K562 treated with DMSO at 1 percent for 48 hours (cell line): ENCODE data around the gene PRR3. TPM values are rescaled to one million over a fixed set of nuclear protein-coding genes. Genes with fewer than 3 reads are reported as not detected.

ENCODE experiments used
- total RNA-seq: library from RNA; unstranded; fragments of 300-600 nt; gene quantifications from 2 replicates; pipeline ENCODE4 v1.2.3, GENCODE V29; 2022; ENCODE audit warnings: low replicate concordance; ENCODE audit errors: extremely low read depth

PRR3 gene
- total RNA-seq, result not detected in 2 replicates

GRCh38 chr6:30556906-30557682, at the start of gene PRR3:
PRR3 (plus strand) TSS chr6:30557295; CDS start chr6:30557345, 50 bp downstream.

GRCh38 chr6:30556066-30556905, 809 bp upstream of the PRR3 start, which contains the start of gene GNL1:
GNL1 (minus strand) TSS chr6:30556489; CDS start chr6:30556203, 286 bp downstream.

GRCh38 chr6:30571075-30571761, 14.1 kb downstream of the PRR3 start, which contains the start of gene ABCF1:
ABCF1 (plus strand) TSS chr6:30571442; CDS start chr6:30571488, 46 bp downstream.

Other genes starting within 250 kb of the PRR3 start
- not detected in 2 replicates for gene TRIM39, start 230.4 kb upstream of the PRR3 start, total RNA-seq
- not detected in 2 replicates for gene RPP21, start 212.1 kb upstream of the PRR3 start, total RNA-seq
- not detected in 2 replicates for gene HLA-E, start 67.8 kb upstream of the PRR3 start, total RNA-seq
- gene GNL1, start 806 bp upstream of the PRR3 start, total RNA-seq, result not detected in 2 replicates
- gene ABCF1, start 14.1 kb downstream of the PRR3 start, total RNA-seq, result not detected in 2 replicates
- gene PPP1R10, start 59.9 kb downstream of the PRR3 start, total RNA-seq, result not detected in 2 replicates
- gene MRPS18B, start 60.5 kb downstream of the PRR3 start, total RNA-seq, result not detected in 2 replicates
- gene ATAT1, start 69.6 kb downstream of the PRR3 start, total RNA-seq, result not detected in 2 replicates
- not detected in 2 replicates for gene C6orf136, start 89.8 kb downstream of the PRR3 start, total RNA-seq
- gene DHX16, start 115.7 kb downstream of the PRR3 start, total RNA-seq, result not detected in 2 replicates
- not detected in 2 replicates for gene PPP1R18, start 129.3 kb downstream of the PRR3 start, total RNA-seq
- not detected in 2 replicates for gene NRM, start 133.7 kb downstream of the PRR3 start, total RNA-seq
- 246 TPM in 1 of 2 replicates, not detected in the other for gene MDC1, start 160.0 kb downstream of the PRR3 start, total RNA-seq
- 976 and 1,473 TPM in 2 replicates for gene TUBB, start 163.1 kb downstream of the PRR3 start, total RNA-seq
- gene FLOT1, start 185.4 kb downstream of the PRR3 start, total RNA-seq, result 531 TPM in 1 of 2 replicates, not detected in the other
- not detected in 2 replicates for gene IER3, start 187.3 kb downstream of the PRR3 start, total RNA-seq